GM12892 (cell line): ENCODE measurements around the gene OBP2B.
"Not testable (repeated sequence)": the region's sequence is repeated elsewhere in the genome, so short reads cannot be mapped to it uniquely, and the experiment has no call there.

Experiments
- DNase-seq: peaks from one replicate; pipeline ENCODE4 v3.0.0; 2011; ENCODE audit not compliant: insufficient read length
- FAIRE-seq: peaks from 2 replicates; lab custom pipeline; 2011; peaks lifted over from hg19 to GRCh38; lab: Jason Lieb, UNC
- POLR2A ChIP-seq: IDR thresholded peaks from 2 replicates; pipeline ENCODE4 v1.6.1; 2011; ENCODE audit warnings: low read depth, low read length, control low read depth
- POLR2AphosphoS5 ChIP-seq: IDR thresholded peaks from 2 replicates; pipeline ENCODE4 v1.6.1; 2011; ENCODE audit warnings: low read depth, low read length, control low read depth
- TAF1 ChIP-seq: IDR thresholded peaks from 2 replicates; pipeline ENCODE4 v1.6.1; 2011; ENCODE audit warnings: low read depth, mild to moderate bottlenecking, control low read depth, low read length, borderline replicate concordance

The OBP2B gene

DNA sequence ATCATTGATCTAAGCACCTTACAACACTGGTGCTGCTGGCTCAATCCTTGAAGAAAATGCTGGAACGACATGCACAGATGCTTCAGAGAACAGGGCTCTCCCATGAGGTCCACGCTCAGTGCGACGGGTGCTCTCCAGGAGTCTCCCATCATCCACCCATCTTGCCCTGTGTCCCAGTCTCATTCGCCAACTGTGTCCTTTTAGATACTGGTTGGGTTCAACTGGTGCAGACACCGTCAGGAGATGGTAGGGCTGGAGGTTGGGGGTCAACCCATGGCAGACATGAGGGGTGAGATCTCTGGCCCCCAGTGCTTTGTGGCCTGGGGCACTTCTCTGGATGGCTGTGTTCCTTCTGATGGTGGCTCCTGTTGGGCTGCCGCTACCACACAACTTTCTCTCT lies 1.6 kb upstream of the OBP2B start:
- TF ChIP-seq POLR2A (no peak), POLR2AphosphoS5 (no peak), TAF1 (no peak)
- FAIRE-seq: no peak
- no peak for DNase-seq

DNA sequence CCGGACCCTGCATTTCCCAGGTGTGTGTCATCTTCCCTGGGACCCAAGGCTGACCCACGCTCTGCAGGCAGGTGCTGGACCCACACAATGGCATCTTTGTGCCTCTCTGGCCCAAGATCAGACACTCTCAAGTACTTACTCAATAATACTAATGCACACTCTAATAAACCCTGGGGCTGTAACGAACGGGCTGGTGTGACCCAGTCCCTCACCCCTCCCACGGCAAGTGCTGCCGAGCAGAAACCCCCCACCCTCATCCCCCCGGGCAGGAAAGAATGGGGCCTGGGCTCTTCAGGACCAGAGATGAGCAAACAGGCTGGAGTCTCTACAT lies 1.1 kb upstream of the OBP2B start:
- DNase-seq: no peak
- no peak for TF ChIP-seq TAF1
- no peak for TF ChIP-seq POLR2A
- no peak for FAIRE-seq

DNA sequence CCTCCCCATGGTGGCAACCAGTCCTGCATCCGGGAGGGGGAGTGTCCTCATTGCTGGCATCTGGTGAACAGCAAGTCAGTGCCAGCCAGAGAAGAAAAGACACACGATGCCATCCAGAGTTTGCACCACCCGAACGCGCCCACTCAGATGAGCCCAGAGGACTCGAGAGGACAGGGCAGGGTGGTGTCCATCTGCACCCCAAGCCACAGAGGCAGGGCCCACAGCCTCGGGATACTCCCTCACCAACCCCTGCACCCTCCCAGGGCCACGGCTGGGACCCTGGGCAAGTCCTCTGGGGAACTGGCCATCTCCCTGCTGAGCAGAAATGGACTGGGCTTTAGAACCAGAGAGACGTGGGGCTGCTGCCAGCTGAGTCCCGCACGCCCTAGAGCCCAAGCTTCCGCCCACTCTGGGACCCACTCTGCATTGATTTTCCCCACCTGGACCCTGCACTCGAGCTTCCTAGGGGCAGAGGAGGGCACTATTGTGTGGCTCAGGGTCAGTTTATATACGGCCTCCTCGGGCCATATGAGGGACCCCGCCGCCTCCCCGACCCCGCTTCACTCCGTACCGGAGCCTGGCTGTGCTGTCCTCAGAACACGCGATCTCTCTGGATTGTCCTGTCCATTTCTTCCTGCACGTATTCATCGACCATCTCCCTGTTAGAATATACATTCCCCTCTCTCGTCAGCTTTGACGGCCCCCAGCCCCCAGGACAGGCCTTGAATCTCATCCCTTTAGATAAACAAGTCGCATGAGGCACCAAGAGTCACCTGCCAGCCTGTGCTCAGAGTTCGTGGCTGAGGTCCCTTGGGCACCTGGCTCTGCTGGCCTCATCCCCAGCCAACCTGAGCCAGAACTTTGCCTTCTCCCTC lies 514 bp upstream of the OBP2B start:
- not testable (repeated sequence) for FAIRE-seq, DNase-seq

DNA sequence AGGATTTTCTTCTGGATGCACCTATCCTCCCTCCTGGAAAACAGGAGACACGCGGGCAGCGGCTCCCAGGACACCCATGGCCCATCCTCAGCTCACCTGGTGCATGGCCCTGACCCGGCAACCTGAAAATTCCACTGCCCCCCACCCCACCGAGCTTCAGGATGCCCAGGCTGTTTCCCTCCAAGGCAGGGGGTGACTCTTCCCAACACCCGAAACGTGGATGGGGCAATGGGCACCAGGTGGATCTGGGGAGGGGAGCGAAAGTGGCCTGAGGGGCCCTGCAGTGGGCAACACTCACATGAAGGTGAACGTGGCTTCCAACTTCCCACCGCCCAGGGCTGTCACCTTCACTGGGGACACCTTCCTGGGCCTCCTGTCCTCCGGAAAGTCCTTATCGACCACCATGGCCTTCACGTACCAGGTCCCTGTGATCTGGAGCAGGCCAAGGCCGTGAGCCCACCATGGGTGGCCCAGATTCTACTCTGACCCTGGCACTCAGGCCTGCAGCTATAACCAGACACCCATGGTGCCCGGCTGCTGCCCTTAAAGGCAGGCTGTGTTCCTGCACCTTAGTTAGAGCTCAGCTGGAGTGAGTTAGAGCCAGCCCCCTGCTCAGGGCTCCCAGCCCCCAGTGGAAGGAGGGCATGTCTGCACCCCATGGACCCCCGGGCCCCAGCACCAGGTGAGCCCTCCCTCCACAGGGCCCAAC lies 725 bp downstream of the OBP2B start:
- FAIRE-seq: peak; percentile 58
- not testable (repeated sequence) for DNase-seq

DNA sequence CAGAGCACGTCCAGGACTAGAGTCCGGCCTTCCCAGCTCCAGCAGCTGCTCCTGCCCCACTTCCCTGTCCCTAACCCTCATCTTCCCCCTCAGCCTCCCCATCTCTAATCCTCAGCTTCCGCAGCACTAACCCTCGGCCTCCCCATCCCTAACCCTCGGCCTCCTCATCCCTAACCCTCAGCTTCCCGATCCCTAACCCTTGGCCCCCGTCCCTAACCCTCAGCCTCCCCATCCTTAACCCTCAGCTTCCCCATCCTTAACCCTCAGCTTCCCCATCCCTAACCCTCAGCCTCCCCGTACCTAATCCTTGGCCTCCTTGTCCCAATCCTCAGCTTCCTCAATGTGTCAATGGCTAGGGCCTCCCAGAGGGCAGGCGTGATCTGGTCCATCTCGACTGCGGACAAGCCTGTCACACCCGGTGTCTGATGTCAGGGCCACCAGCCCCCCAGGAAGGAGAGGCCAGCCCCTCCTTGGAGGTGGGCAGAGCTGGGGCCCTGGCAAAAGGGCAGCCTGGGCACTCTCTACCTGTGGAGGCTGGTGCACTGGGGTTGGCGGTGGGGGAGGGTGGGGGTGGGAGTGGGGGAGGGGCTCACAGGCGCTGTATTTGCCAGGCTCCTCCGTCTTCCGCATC lies 1.4 kb downstream of the OBP2B start:
- TF ChIP-seq TAF1 (no peak), POLR2AphosphoS5 (no peak), POLR2A (no peak)
- DNase-seq: no peak

DNA sequence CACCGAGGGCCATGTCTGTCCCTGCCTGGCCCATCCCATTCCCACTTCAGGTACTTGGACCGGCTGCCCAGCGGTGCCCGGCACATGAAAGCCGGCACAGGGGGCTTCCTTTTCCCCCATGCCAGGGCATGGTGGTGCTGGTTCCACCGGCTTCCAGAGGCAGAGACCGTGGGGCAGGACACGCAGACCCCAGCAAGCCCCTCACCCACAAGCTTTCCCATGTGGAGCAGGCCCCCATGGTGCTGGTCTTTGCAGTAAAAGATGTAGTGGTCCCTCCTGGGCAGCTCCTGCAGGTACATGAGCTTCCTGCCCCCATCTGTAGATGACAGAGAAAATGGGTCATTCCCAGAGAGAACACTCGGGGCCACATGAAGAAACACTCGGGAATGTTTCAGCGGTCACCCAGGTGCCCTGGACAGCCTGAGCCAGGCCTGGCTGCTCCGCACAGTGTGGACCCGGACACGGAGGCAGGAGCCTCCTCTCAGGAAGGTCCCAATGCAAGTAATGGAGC lies 2.0 kb downstream of the OBP2B start:
- no peak for DNase-seq
- FAIRE-seq: no peak
- no peak for TF ChIP-seq TAF1
- TF ChIP-seq POLR2A: no peak
- no peak for TF ChIP-seq POLR2AphosphoS5

More for the DNA sequence above, 1.4 kb downstream of the OBP2B start:
- FAIRE-seq: no peak

DNA sequence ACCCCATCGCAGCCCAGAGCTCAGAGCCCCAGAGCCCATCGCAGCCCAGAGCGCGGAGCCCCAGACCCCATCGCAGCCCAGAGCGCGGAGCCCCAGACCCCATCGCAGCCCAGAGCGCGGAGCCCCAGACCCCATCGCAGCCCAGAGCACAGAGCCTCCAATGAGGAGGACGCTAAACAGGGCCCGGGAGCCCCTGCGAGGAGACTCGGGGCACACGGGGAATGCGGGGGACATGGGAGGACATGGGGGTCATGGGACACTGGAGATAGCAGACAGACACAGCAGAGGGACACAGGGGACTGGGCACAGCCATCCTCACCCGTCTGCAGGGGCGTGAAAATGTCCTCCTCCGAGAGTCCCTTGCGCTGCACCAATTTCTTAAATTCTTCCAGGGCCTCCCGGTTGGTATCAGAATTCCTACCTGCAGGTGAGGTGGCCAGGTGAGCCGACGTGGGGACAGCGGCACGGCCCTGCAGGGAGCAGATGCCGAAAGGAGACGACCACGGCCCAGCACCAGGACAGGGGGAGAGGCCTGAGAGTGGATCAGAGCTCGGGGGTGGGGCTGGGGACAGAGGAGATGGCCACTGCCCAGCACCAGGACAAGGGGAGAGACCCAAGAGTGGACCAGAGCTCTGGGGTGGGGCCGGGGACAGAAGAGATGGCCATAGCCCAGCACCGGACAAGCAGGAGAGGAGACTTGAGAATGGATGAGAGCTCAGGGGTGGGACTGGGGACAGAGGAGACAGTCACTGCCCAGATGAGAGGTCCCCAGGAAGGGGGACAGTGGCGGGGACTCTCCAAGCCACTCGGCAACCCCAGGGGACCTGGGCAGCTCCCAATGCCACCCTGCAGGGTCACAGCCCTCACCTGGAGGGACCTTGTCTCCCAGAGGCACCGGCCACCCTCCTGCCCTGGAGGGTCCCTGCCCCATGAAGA lies 2.8 kb downstream of the OBP2B start:
- no peak for DNase-seq

DNA sequence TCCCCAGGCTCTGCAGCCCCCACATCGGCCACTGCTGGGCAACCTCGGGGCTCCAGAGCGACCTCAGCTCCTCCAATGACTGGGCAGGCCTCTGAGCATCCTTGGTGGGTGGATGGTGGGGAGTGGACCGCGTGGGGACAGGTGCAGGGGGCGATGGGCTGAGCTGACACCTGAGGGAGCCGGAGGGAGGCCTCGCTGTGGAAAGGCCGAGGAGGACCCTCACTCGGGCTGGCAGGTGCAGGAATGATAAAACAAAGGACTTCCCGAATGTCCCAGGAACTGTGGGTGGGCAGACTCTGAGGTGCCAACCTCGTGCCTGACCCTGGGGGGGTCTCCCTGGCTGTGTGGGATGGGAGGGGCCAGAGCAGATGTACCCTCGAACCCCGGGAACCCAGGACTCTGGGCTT lies 3.6 kb downstream of the OBP2B start:
- not testable (repeated sequence) for DNase-seq, FAIRE-seq

More for the DNA sequence above, 2.8 kb downstream of the OBP2B start:
- TF ChIP-seq POLR2AphosphoS5 (no peak), POLR2A (no peak), TAF1 (no peak)
- no peak for FAIRE-seq

DNA sequence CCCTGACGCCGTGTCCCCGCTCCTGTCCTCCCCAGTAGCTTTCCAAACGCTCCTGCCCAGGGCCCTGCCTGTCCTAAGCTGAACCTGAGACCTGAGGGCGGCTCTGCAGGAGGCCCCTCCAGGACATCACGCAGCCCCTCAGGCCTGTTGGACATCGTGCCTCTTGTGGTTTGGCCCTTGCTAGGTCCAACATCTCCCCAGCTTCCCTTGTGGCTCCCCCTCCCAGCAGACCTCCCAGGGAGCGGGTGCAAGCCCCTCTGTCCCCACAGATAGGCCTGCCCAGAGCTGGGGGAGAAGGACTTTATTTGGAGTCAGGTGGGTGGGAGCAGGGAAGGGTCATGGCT lies 4.1 kb downstream of the OBP2B start:
- DNase-seq: no peak
- no peak for TF ChIP-seq POLR2A
- TF ChIP-seq POLR2AphosphoS5: no peak
- TF ChIP-seq TAF1: no peak
- no peak for FAIRE-seq

DNA sequence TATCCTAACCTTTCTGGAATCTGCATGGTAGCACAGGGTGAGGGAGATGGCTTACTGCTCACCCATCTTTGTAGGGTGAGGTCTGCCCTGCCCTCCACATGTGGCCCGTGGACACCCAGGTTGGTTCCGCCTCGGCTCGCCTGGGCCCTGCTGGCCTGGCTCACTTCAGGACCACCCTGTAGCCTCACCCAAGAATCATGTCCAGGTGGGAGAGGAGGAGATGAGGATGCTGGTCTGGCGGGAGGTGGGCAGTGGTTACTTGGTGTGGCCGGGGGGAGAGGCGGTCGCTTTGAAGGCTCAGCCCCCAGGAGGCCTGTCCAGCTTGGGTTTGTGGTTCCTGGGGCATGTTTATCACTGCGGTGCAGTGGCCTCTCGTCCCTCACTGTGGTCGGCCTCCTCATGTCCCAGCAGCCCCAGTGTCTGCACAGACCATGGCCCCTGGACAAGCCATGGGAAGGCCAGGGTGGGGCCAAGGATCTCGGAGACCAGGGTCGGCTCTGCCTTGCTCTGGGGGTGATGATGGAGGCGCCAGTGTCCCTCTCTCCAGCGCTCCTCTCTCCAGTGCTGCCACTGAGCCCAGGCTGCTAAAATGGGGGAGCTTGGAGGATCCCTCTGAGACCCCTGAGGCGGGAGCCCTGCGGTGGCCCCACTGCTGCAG lies 4.6 kb downstream of the OBP2B start:
- FAIRE-seq (no peak), DNase-seq (no peak)

DNA sequence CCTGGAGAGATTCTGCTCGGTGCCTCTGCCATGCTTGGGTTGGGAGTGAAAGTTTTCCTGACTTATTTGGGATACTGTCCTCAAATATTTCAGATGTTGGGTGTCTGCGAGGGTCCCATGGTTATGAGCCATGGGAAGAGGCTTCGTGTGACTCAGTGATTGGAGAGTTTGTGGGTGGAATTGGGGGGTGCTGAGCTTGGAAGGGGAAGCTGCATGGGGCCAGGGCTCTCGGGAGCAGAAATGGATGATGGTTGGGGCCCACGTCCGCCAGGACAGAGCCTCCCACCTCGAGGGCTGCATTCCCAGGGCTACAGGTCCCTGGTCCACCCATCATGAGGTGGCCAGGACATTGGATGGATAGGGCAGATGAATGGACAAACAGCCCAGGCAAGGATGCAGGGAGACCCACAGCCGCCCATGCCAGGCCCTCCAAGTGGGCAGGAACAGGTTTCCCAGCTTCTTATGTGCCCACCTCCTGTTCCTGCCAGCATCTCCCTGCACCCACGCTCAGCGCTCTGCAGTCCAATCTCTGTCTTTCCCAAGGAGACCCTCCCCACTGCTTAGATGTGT lies 5.5 kb downstream of the OBP2B start:
- TF ChIP-seq TAF1 (no peak), POLR2A (no peak), POLR2AphosphoS5 (no peak)
- no peak for DNase-seq
- no peak for FAIRE-seq

More for the DNA sequence above, 4.6 kb downstream of the OBP2B start:
- no peak for TF ChIP-seq TAF1
- no peak for TF ChIP-seq POLR2A
- TF ChIP-seq POLR2AphosphoS5: no peak
